Astrocyte (in vitro differentiated cells and primary cell): Measurements from ENCODE around the gene MAP3K10. TPM values are rescaled to one million over a fixed set of nuclear protein-coding genes. Genes with fewer than 3 reads are reported as not detected.

ENCODE experiments used
- DNase-seq: peaks from one replicate; pipeline ENCODE4 v3.0.0-alpha.2; 2010; ENCODE audit warnings: low read depth
- FAIRE-seq: peaks from 2 replicates; lab custom pipeline; 2011; peaks lifted over from hg19 to GRCh38; lab: Jason Lieb, UNC
- H2AFZ ChIP-seq: 2 replicates; pipeline ENCODE4 v1.6.0; 2012; ENCODE audit warnings: low read depth, low read length, inconsistent platforms
- H3K27ac ChIP-seq: 2 replicates; pipeline ENCODE4 v1.5.1; 2011; ENCODE audit warnings: low read depth, low read length, inconsistent platforms
- H3K27me3 ChIP-seq: 2 replicates; pipeline ENCODE4 v1.6.0; 2011; ENCODE audit warnings: low read length, inconsistent platforms; ENCODE audit not compliant: insufficient read depth
- H3K36me3 ChIP-seq: 2 replicates; pipeline ENCODE4 v1.5.1; 2011; ENCODE audit warnings: low read length, inconsistent platforms; ENCODE audit not compliant: insufficient read depth
- H3K4me1 ChIP-seq: 2 replicates; pipeline ENCODE4 v1.5.1; 2011; ENCODE audit warnings: low read length, inconsistent platforms; ENCODE audit not compliant: insufficient read depth
- H3K4me2 ChIP-seq: 2 replicates; pipeline ENCODE4 v1.6.0; 2012; ENCODE audit warnings: low read length, inconsistent platforms
- H3K4me3 ChIP-seq: 2 replicates; pipeline ENCODE4 v1.5.1; 2011; ENCODE audit warnings: low read depth, mild to moderate bottlenecking, low read length, inconsistent platforms; ENCODE audit not compliant: insufficient read depth
- H3K79me2 ChIP-seq: 2 replicates; pipeline ENCODE4 v1.6.0; 2012; ENCODE audit warnings: mild to moderate bottlenecking, low read length, inconsistent platforms; ENCODE audit not compliant: insufficient read depth
- H3K9ac ChIP-seq: 2 replicates; pipeline ENCODE4 v1.6.0; 2012; ENCODE audit warnings: mild to moderate bottlenecking, low read length, inconsistent platforms
- H3K9me3 ChIP-seq: 2 replicates; pipeline ENCODE4 v1.5.1; 2012; ENCODE audit warnings: low read depth, mild to moderate bottlenecking, low read length, inconsistent platforms; ENCODE audit not compliant: insufficient read depth
- H4K20me1 ChIP-seq: 2 replicates; pipeline ENCODE4 v1.6.0; 2012; ENCODE audit warnings: low read length, inconsistent platforms; ENCODE audit not compliant: insufficient read depth
- H3K27ac Mint-ChIP-seq: one replicate; pipeline ENCODE4 v1.8.0; 2021; ENCODE audit warnings: mild to moderate bottlenecking, mixed read lengths; ENCODE audit not compliant: unreplicated experiment
- H3K27me3 Mint-ChIP-seq: one replicate; pipeline ENCODE4 v1.8.0; 2021; ENCODE audit warnings: low read depth, mixed read lengths; ENCODE audit not compliant: unreplicated experiment
- H3K36me3 Mint-ChIP-seq: one replicate; pipeline ENCODE4 v1.8.0; 2021; ENCODE audit warnings: low read depth, mixed read lengths; ENCODE audit not compliant: unreplicated experiment
- H3K4me1 Mint-ChIP-seq: one replicate; pipeline ENCODE4 v1.8.0; 2021; ENCODE audit warnings: low read depth, mixed read lengths; ENCODE audit not compliant: unreplicated experiment
- H3K4me3 Mint-ChIP-seq: one replicate; pipeline ENCODE4 v1.8.0; 2021; ENCODE audit warnings: mild to moderate bottlenecking, moderate library complexity, mixed read lengths; ENCODE audit not compliant: unreplicated experiment
- H3K9me3 Mint-ChIP-seq: one replicate; pipeline ENCODE4 v1.8.0; 2021; ENCODE audit warnings: mild to moderate bottlenecking, mixed read lengths; ENCODE audit not compliant: unreplicated experiment
- EZH2 ChIP-seq: IDR thresholded peaks from 2 replicates; pipeline ENCODE4 v1.6.1; 2012; ENCODE audit warnings: mild to moderate bottlenecking, low read length, inconsistent platforms; ENCODE audit not compliant: insufficient read depth
- total RNA-seq: library from RNA; stranded (reverse); gene quantifications from 2 replicates; pipeline ENCODE4 v1.2.1, GENCODE V29; 2021
- TF ChIP-seq, protein P1 (sequence below): IDR thresholded peaks from 2 replicates; pipeline ENCODE4 v1.5.1; 2011; ENCODE audit warnings: low read depth, mild to moderate bottlenecking, inconsistent platforms, low read length, moderate library complexity; ENCODE audit not compliant: insufficient read depth

The MAP3K10 gene
- total RNA-seq, 1 donor from 2014 or later, result 17.2 TPM

- FAIRE-seq, result no peak
- no peak overlapping the region for H3K27ac Mint-ChIP-seq
Observed at GRCh38 chr19:40210889-40211288, 19.7 kb downstream of the MAP3K10 start.

GRCh38 chr19:40213251-40213829, 22.1 kb downstream of the MAP3K10 start:
- H3K4me1 ChIP-seq, result no peaks in the 10 kb centered on the region
- H3K36me3 ChIP-seq, result peaks cover 2% of the 10 kb centered on the region
- peaks cover 5% of the 10 kb centered on the region for H4K20me1 ChIP-seq
- Mint-ChIP-seq H3K4me1 (peaks cover 2% of the 10 kb centered on the region), H3K36me3 (peaks cover 13% of the 10 kb centered on the region), H3K4me3 (no peak overlapping the region), H3K27ac (no peak overlapping the region), H3K9me3 (peaks cover 2% of the 10 kb centered on the region), H3K27me3 (peaks cover 14% of the 10 kb centered on the region)
- H3K79me2 ChIP-seq, result no peaks in the 10 kb centered on the region
- no peak overlapping the region for H2AFZ ChIP-seq
- TF ChIP-seq, protein P1, sequence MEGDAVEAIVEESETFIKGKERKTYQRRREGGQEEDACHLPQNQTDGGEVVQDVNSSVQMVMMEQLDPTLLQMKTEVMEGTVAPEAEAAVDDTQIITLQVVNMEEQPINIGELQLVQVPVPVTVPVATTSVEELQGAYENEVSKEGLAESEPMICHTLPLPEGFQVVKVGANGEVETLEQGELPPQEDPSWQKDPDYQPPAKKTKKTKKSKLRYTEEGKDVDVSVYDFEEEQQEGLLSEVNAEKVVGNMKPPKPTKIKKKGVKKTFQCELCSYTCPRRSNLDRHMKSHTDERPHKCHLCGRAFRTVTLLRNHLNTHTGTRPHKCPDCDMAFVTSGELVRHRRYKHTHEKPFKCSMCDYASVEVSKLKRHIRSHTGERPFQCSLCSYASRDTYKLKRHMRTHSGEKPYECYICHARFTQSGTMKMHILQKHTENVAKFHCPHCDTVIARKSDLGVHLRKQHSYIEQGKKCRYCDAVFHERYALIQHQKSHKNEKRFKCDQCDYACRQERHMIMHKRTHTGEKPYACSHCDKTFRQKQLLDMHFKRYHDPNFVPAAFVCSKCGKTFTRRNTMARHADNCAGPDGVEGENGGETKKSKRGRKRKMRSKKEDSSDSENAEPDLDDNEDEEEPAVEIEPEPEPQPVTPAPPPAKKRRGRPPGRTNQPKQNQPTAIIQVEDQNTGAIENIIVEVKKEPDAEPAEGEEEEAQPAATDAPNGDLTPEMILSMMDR, result no peak
- no peak for TF ChIP-seq EZH2
- H3K27ac ChIP-seq, result no peak overlapping the region
- peaks cover 18% of the 10 kb centered on the region for H3K27me3 ChIP-seq
- no peak overlapping the region for H3K4me2 ChIP-seq
- no peaks in the 10 kb centered on the region for H3K9me3 ChIP-seq
- no peak overlapping the region for H3K9ac ChIP-seq
- H3K4me3 ChIP-seq, result no peak overlapping the region
- no peak for FAIRE-seq
- no peak for DNase-seq

More at GRCh38 chr19:40210889-40211288, 19.7 kb downstream of the MAP3K10 start:
- H3K27me3 Mint-ChIP-seq, result peaks cover 2% of the 10 kb centered on the region
- H3K4me3 ChIP-seq, result no peak overlapping the region
- peaks cover 2% of the 10 kb centered on the region for H3K36me3 ChIP-seq
- no peaks in the 10 kb centered on the region for H3K4me1 ChIP-seq
- H2AFZ ChIP-seq, result no peak overlapping the region
- H4K20me1 ChIP-seq, result no peaks in the 10 kb centered on the region
- no peak overlapping the region for H3K27ac ChIP-seq
- no peak overlapping the region for H3K9ac ChIP-seq
- TF ChIP-seq EZH2, result no peak
- TF ChIP-seq, protein P1, result no peak
- peaks cover under 1% of the 10 kb centered on the region for H3K27me3 ChIP-seq
- peaks cover 2% of the 10 kb centered on the region for H3K9me3 Mint-ChIP-seq
- DNase-seq, result no peak
- no peaks in the 10 kb centered on the region for H3K4me1 Mint-ChIP-seq
- no peaks in the 10 kb centered on the region for H3K79me2 ChIP-seq
- no peak overlapping the region for H3K4me3 Mint-ChIP-seq
- H3K9me3 ChIP-seq, result no peaks in the 10 kb centered on the region
- peaks cover 8% of the 10 kb centered on the region for H3K36me3 Mint-ChIP-seq
- no peak overlapping the region for H3K4me2 ChIP-seq

DNA sequence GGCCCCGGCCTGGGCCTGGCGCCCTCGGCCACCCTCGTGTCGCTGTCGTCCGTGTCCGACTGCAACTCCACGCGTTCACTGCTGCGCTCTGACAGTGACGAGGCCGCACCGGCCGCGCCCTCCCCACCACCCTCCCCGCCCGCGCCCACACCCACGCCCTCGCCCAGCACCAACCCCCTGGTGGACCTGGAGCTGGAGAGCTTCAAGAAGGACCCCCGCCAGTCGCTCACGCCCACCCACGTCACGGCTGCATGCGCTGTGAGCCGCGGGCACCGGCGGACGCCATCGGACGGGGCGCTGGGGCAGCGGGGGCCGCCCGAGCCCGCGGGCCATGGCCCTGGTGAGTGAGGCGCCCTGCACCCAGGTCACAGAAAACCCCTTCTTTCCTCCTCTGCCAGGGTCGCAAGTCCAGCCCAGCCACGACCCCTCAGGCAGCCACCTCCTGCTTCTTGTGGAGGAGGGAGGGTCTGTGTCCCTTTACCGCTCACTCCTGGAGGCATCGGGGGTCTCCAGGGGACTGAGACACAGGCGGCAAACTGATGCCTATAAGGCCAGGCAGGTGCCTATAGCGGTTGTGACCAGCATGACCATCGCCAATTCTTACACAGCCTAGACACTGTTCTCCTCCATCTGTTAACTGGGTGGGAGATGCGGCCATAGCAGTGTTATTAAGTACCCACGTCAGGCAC, 22.8 kb downstream of the MAP3K10 start:
- FAIRE-seq (no peak), DNase-seq (no peak)
- Histone ChIP-seq H3K27ac (no peak overlapping the region), H3K4me2 (no peak overlapping the region), H3K27me3 (peaks cover 18% of the 10 kb centered on the region), H3K36me3 (peaks cover 2% of the 10 kb centered on the region), H4K20me1 (peaks cover 5% of the 10 kb centered on the region), H3K4me1 (no peaks in the 10 kb centered on the region), H3K79me2 (no peaks in the 10 kb centered on the region), H3K9ac (no peak overlapping the region), H3K9me3 (no peaks in the 10 kb centered on the region), H2AFZ (no peak overlapping the region), H3K4me3 (no peak overlapping the region)
- Mint-ChIP-seq H3K4me1 (peaks cover 2% of the 10 kb centered on the region), H3K9me3 (peaks cover 2% of the 10 kb centered on the region), H3K27ac (no peak overlapping the region), H3K36me3 (peaks cover 10% of the 10 kb centered on the region), H3K4me3 (no peak overlapping the region), H3K27me3 (peaks cover 18% of the 10 kb centered on the region)
- TF ChIP-seq, protein P1, result no peak
- TF ChIP-seq EZH2, result no peak
